PC-3 (cell line): Measurements from ENCODE around the gene KLK13. TPM values are rescaled to one million over a fixed set of nuclear protein-coding genes. Genes with fewer than 3 reads are reported as not detected.

Experiments
- ATAC-seq: fragments of 200-7000 bp; cut with Tn5 transposase; 2 replicates; pipeline ENCODE4 v1.9.1; 2020; ENCODE audit warnings: mild to moderate bottlenecking, moderate library complexity
- BruUV-seq: library from RNA; stranded (reverse); fragments of 400-500 nt; replicated peaks from 2 replicates; lab custom pipeline; 2021; lab: Mats Ljungman, UMichigan
- CTCF ChIA-PET: fragments of 300-600 bp; sonication (Branson Sonifier 250); formaldehyde crosslinking; loops from one replicate; lab custom pipeline; 2022; ENCODE audit warnings: antibody characterized with exemption; lab: Charles Lee
- POLR2A ChIA-PET: fragments of 300-600 bp; sonication (Branson Sonifier 250); formaldehyde crosslinking; loops from one replicate; lab custom pipeline; 2022; ENCODE audit warnings: antibody characterized with exemption; ENCODE audit not compliant: unreplicated experiment; lab: Charles Lee
- DNase-seq: peaks from one replicate; pipeline ENCODE4 v3.0.0-alpha.2; 2015
- H2AFZ ChIP-seq: fragments of 300-600 bp; sonication (generic); 2 replicates; pipeline ENCODE4 v1.6.0; 2016; ENCODE audit warnings: antibody characterized with exemption, low read length
- H3F3A ChIP-seq: fragments of 300-600 bp; sonication (generic); one replicate; pipeline ENCODE4 v1.6.0; 2017; ENCODE audit warnings: antibody characterized with exemption, low read length, control low read depth, mild to moderate bottlenecking; ENCODE audit not compliant: unreplicated experiment
- H3K27ac ChIP-seq: fragments of 300-600 bp; sonication (generic); 2 replicates; pipeline ENCODE4 v1.5.1; 2016; ENCODE audit warnings: mild to moderate bottlenecking, low read length
- H3K27me3 ChIP-seq: fragments of 300-600 bp; sonication (generic); 2 replicates; pipeline ENCODE4 v1.6.1; 2016; ENCODE audit warnings: low read length, mixed read lengths
- H3K36me3 ChIP-seq: fragments of 300-600 bp; sonication (generic); 2 replicates; pipeline ENCODE4 v1.6.1; 2016; ENCODE audit warnings: low read depth, mixed run types, low read length, mixed read lengths
- H3K4me1 ChIP-seq: fragments of 300-600 bp; sonication (generic); 2 replicates; pipeline ENCODE4 v1.5.1; 2016; ENCODE audit warnings: low read length; ENCODE audit not compliant: insufficient read depth
- H3K4me2 ChIP-seq: fragments of 300-600 bp; sonication (generic); 2 replicates; pipeline ENCODE4 v1.6.0; 2016; ENCODE audit warnings: low read length
- H3K4me3 ChIP-seq: fragments of 300-600 bp; sonication (generic); 2 replicates; pipeline ENCODE4 v1.5.1; 2016; ENCODE audit warnings: mild to moderate bottlenecking, low read length, mixed read lengths
- H3K79me2 ChIP-seq: fragments of 300-600 bp; sonication (generic); 2 replicates; pipeline ENCODE4 v1.6.1; 2017; ENCODE audit warnings: low read length, mixed read lengths
- H3K9ac ChIP-seq: fragments of 300-600 bp; sonication (generic); 2 replicates; pipeline ENCODE4 v1.6.0; 2016; ENCODE audit warnings: mild to moderate bottlenecking, low read length
- H3K9me2 ChIP-seq: fragments of 300-600 bp; sonication (generic); replicated peaks from 2 replicates; pipeline ENCODE4 v1.6.1; 2016; ENCODE audit warnings: mixed run types, low read length, mixed read lengths
- H3K9me3 ChIP-seq: fragments of 300-600 bp; sonication (generic); 2 replicates; pipeline ENCODE4 v1.6.1; 2016; ENCODE audit warnings: low read length, mixed read lengths
- H4K20me1 ChIP-seq: fragments of 300-600 bp; sonication (generic); 2 replicates; pipeline ENCODE4 v1.6.1; 2016; ENCODE audit warnings: low read length, mixed read lengths
- CTCF ChIP-seq: fragments of 300-600 bp; sonication (generic); conservative IDR thresholded peaks from 2 replicates; pipeline ENCODE4 v1.5.1; 2017; ENCODE audit warnings: antibody characterized with exemption, low read depth, mild to moderate bottlenecking, low read length
- EZH2 ChIP-seq: fragments of 300-600 bp; sonication (generic); IDR thresholded peaks from one replicate; pipeline ENCODE4 v1.6.1; 2017; ENCODE audit warnings: antibody characterized with exemption, mild to moderate bottlenecking, low read length; ENCODE audit not compliant: unreplicated experiment
- EZH2phosphoT487 ChIP-seq: fragments of 300-600 bp; sonication (generic); IDR thresholded peaks from 2 replicates; pipeline ENCODE4 v1.6.1; 2018; ENCODE audit warnings: mild to moderate bottlenecking, antibody characterized with exemption, low read length, borderline replicate concordance
- intact Hi-C: fragments of 100-400 bp; cut with micrococcal nuclease; formaldehyde crosslinking; loops from 2 replicates; pipeline ENCODE4 v1.9.0; 2023
- total RNA-seq: library from RNA; depleted of rRNA; stranded (reverse); fragments of >200 nt; gene quantifications from 2 replicates; pipeline ENCODE4 v1.2.3, GENCODE V29; 2014

KLK13 gene
- total RNA-seq, 1 experiment from 2014 or later, result not detected

- Histone ChIP-seq H3K27ac (no peak overlapping the region), H3K36me3 (no peaks in the 10 kb centered on the region), H3K4me2 (no peak overlapping the region), H3K4me1 (peaks cover 16% of the 10 kb centered on the region), H3K4me3 (no peak overlapping the region), H2AFZ (no peak overlapping the region), H3K9me2 (no peaks in the 10 kb centered on the region), H4K20me1 (no peaks in the 10 kb centered on the region), H3K9me3 (no peaks in the 10 kb centered on the region), H3K27me3 (no peaks in the 10 kb centered on the region), H3K9ac (no peak overlapping the region), H3K79me2 (no peaks in the 10 kb centered on the region), H3F3A (no peaks in the 10 kb centered on the region)
- no peak for TF ChIP-seq CTCF
- TF ChIP-seq EZH2phosphoT487, result no peak
- no peak for TF ChIP-seq EZH2
- intact Hi-C loops, result loop anchor here (5.0 kb wide), 1 partner anchor 217 kb away; no protein-coding TSS in a partner anchor
- no peak for ATAC-seq
- DNase-seq, result no peak
- BruUV-seq, result no TSS peak
- ChIA-PET CTCF (interaction anchor here (3.5 kb wide), 1 partner anchor 75 kb away, joined by 79 read pairs; no protein-coding TSS in a partner anchor), POLR2A (no interaction called here)
Measured at GRCh38 chr19:51018745-51019543, 45.9 kb downstream of the KLK13 start.

GRCh38 chr19:51016798-51017683 is 47.9 kb downstream of the KLK13 start:
- H3K36me3 ChIP-seq, result no peaks in the 10 kb centered on the region
- no peaks in the 10 kb centered on the region for H4K20me1 ChIP-seq
- peak; percentile 74 for ATAC-seq
- ChIA-PET CTCF (interaction anchor here (0.6 to 1.8 kb wide), 15 partner anchors 38 to 479 kb away, joined by 3 to 18 read pairs (median 3); no protein-coding TSS in a partner anchor), POLR2A (interaction anchor here (0.6 to 0.7 kb wide), 2 partner anchors 84 to 212 kb away, joined by 3 read pairs; no protein-coding TSS in a partner anchor)
- H3K4me3 ChIP-seq, result peak overlapping the region; percentile 80
- no peaks in the 10 kb centered on the region for H3F3A ChIP-seq
- no peak overlapping the region for H3K27ac ChIP-seq
- peak; percentile 95 for DNase-seq
- H3K9me3 ChIP-seq, result 0 out of 2 replicates have a peak, but pooled peaks cover 4% of the 10 kb centered on the region
- peaks cover 24% of the 10 kb centered on the region for H3K4me1 ChIP-seq
- no peaks in the 10 kb centered on the region for H3K79me2 ChIP-seq
- peak overlapping the region; percentile 100 for H3K4me2 ChIP-seq
- TF ChIP-seq EZH2phosphoT487 (no peak), CTCF (peak; percentile 98)
- peak overlapping the region; percentile 88 for H2AFZ ChIP-seq
- peak overlapping the region; percentile 43 for H3K9ac ChIP-seq
- no peaks in the 10 kb centered on the region for H3K27me3 ChIP-seq
- intact Hi-C loops, result loop anchor here (1.0 to 5.0 kb wide), 2 partner anchors 87 to 215 kb away; no protein-coding TSS in a partner anchor
- BruUV-seq, result TSS peak; percentile 27
- H3K9me2 ChIP-seq, result no peaks in the 10 kb centered on the region
